ACC112 (cell line): Measurements from ENCODE around the gene SLC4A4.

Experiments used
- H2AFZ ChIP-seq: fragments of 200-600 bp; sonication (generic); one replicate; pipeline ENCODE4 v1.6.0; 2017; ENCODE audit warnings: antibody characterized with exemption, low read length; ENCODE audit not compliant: unreplicated experiment
- H3K27ac ChIP-seq: fragments of 200-600 bp; sonication (generic); 2 replicates; pipeline ENCODE4 v1.5.1; 2014; ENCODE audit warnings: low read depth, mild to moderate bottlenecking, antibody characterized with exemption, low read length, moderate library complexity
- H3K27me3 ChIP-seq: fragments of 200-600 bp; sonication (generic); 2 replicates; pipeline ENCODE4 v1.6.1; 2014; ENCODE audit warnings: mild to moderate bottlenecking, antibody characterized with exemption, low read length, moderate library complexity, mixed read lengths; ENCODE audit not compliant: insufficient read depth
- H3K36me3 ChIP-seq: fragments of 200-600 bp; sonication (generic); 2 replicates; pipeline ENCODE4 v1.6.1; 2016; ENCODE audit warnings: mild to moderate bottlenecking, antibody characterized with exemption, low read length, moderate library complexity, mixed read lengths; ENCODE audit not compliant: insufficient read depth
- H3K4me1 ChIP-seq: fragments of 200-600 bp; sonication (generic); one replicate; pipeline ENCODE4 v1.6.1; 2016; ENCODE audit warnings: low read length, mixed read lengths; ENCODE audit not compliant: insufficient read depth, unreplicated experiment, control insufficient read depth
- H3K4me3 ChIP-seq: fragments of 200-600 bp; sonication (generic); 2 replicates; pipeline ENCODE4 v1.5.1; 2014; ENCODE audit warnings: mild to moderate bottlenecking, low read depth, low read length
- H3K79me2 ChIP-seq: fragments of 200-600 bp; sonication (generic); one replicate; pipeline ENCODE4 v1.6.0; 2016; ENCODE audit warnings: low read length; ENCODE audit not compliant: control insufficient read depth, unreplicated experiment, insufficient read depth

The SLC4A4 gene

DNA sequence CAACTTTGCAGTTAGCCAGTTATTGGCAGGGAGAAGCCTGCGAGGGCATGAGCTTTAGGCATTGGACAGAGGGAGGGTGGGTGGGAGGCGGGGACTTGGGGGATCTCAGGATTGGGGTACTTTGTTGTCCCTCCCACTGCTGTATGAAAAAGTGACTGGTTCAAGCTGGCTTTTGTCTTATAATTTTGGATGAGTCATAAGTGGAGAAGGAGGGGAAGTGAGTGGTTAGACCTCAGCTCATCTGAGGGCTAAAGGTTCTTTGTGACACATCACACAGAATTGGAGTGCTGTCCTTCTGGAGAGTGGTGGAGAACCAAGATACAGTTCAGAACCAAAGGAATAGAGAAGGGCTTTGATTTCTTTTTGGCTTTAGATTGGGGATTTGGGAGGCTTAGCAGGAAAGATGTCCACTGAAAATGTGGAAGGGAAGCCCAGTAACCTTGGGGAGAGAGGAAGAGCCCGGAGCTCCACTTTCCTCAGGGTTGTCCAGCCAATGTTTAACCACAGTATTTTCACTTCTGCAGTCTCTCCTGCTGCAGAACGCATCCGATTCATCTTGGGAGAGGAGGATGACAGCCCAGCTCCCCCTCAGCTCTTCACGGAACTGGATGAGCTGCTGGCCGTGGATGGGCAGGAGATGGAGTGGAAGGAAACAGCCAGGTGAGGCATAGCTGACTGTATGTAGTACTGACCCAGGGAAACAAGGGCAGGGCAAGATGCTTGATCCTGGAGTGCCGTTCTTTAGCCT is at the start of gene SLC4A4:
TSS of gene SLC4A4 (plus strand) at position 175 of the 748 bp plus-strand sequence.
- no peaks in the 10 kb centered on the region for H3K79me2 ChIP-seq
- H3K4me3 ChIP-seq: no peak within 1 kb of the TSS
- no peaks in the 10 kb centered on the region for H3K27me3 ChIP-seq
- H3K27ac ChIP-seq: no peak within 1 kb of the TSS
- peaks cover 4% of the 10 kb centered on the region for H3K4me1 ChIP-seq
- H2AFZ ChIP-seq: no peak within 1 kb of the TSS
- no peaks in the 10 kb centered on the region for H3K36me3 ChIP-seq

DNA sequence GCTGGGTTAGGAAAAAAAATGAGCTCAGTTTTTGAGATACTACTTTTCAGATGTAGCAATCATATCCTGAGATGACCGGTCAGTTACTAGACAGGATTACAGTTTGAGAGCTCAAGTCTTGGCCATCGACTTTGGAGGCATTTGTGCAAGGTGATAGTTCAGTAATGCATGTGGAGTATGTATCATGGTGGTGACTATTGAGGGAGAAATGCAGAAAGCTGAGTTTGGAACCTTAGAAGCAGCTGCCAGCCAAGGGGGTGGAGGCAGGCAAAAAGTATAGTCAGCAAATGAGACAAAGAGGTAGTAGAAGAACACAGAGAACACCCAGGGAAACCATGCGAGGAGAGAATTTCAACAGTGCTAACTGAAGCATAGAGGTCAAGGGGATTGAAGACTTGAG is 48.7 kb upstream of the SLC4A4 start:
- Histone ChIP-seq H3K27me3 (no peaks in the 10 kb centered on the region), H2AFZ (no peak overlapping the region), H3K27ac (no peak overlapping the region), H3K36me3 (no peaks in the 10 kb centered on the region), H3K79me2 (no peaks in the 10 kb centered on the region), H3K4me1 (peaks cover 13% of the 10 kb centered on the region), H3K4me3 (no peak overlapping the region)

DNA sequence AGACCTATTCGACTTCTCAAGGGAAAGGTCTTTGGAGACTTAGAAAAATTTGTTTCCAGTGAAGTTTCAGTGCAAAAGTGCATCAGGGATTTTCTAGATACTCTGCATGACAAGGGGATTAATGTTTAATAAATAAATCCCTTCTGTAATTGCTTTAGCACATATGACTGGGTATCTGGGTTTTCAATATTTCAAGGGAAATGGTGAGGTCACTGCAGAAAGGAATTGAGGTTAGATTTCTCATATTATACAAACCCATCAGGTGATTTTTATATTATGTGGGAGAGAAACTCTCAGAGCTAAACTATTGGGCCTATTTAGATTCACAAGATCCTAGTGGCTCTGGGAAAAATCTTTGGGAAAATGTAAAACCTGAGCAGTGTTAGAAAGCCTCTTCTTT is 48.3 kb upstream of the SLC4A4 start:
- H3K4me3 ChIP-seq: no peak overlapping the region
- H3K27me3 ChIP-seq: no peaks in the 10 kb centered on the region
- no peaks in the 10 kb centered on the region for H3K36me3 ChIP-seq
- no peaks in the 10 kb centered on the region for H3K79me2 ChIP-seq
- no peak overlapping the region for H3K27ac ChIP-seq
- peaks cover 13% of the 10 kb centered on the region for H3K4me1 ChIP-seq
- H2AFZ ChIP-seq: no peak overlapping the region

DNA sequence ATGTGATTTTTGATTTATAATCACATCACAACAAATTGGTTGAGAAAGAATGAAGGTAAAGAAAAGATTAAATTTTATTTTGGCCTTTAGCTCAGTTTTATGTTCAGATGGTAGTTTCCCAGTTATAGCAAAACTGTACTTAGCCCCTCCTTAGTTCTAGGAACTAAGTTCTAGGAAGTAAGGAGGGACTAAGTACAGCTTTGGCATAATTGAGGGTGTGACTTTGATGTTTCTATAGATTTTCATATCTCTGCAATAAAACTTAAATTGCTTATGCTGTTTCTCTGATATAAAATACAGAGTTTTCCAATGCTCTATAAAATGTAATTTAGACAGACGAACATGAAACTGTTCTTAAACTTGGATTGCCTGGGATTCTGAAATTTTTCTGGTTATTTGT is 46.6 kb upstream of the SLC4A4 start:
- Histone ChIP-seq H3K79me2 (no peaks in the 10 kb centered on the region), H3K27ac (no peak overlapping the region), H3K36me3 (no peaks in the 10 kb centered on the region), H3K4me3 (no peak overlapping the region), H3K27me3 (no peaks in the 10 kb centered on the region), H3K4me1 (peaks cover 13% of the 10 kb centered on the region), H2AFZ (no peak overlapping the region)

DNA sequence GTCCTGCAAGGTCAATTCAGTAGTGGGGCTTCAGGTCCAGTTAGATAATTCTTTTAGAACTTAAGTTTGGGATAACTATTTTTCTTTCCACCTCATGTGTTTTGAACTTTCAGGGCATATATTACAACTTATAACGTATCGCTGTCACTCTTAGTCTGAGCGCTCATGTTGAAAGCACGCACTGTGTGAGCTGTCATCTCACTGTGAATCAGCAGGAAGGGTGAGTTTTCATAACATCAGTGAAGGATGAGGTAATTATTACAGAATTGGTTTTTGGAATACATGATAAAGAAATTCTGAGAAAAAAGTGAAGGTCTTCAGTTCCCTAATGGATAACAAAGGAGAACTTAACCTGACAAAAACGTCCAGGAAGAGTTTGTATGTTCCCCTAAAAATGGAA is 45.1 kb upstream of the SLC4A4 start:
- no peaks in the 10 kb centered on the region for H3K27me3 ChIP-seq
- H3K36me3 ChIP-seq: no peaks in the 10 kb centered on the region
- no peaks in the 10 kb centered on the region for H3K79me2 ChIP-seq
- peaks cover 13% of the 10 kb centered on the region for H3K4me1 ChIP-seq
- no peak overlapping the region for H2AFZ ChIP-seq
- H3K27ac ChIP-seq: peak overlapping the region; percentile 25; the same call in 1 of the 2 replicates
- H3K4me3 ChIP-seq: no peak overlapping the region

DNA sequence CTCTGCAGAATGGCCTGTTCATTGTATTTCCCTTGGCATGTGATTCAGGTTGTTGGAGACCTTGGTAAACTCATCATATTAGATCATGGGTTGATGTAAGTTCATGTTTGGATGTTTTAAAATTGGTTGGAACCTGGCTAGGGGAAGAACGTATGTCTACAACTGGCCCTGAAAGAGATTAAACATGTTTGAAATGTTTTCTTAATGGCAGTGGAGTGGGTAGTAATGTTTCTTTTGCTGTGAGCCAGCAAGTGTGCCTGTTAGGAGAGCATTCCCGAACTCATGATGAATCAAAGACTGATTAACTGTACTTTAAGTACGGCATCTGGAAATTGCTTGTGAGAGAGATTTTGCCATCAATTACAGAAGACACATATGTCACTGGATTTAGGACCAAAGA is 44.5 kb upstream of the SLC4A4 start:
- peak overlapping the region; percentile 25; the same call in 1 of the 2 replicates for H3K27ac ChIP-seq
- H3K4me3 ChIP-seq: no peak overlapping the region; the same call in 1 of the 2 replicates
- peak overlapping the region; percentile 13 for H2AFZ ChIP-seq
- H3K79me2 ChIP-seq: no peaks in the 10 kb centered on the region
- peaks cover 13% of the 10 kb centered on the region for H3K4me1 ChIP-seq
- no peaks in the 10 kb centered on the region for H3K27me3 ChIP-seq
- no peaks in the 10 kb centered on the region for H3K36me3 ChIP-seq

DNA sequence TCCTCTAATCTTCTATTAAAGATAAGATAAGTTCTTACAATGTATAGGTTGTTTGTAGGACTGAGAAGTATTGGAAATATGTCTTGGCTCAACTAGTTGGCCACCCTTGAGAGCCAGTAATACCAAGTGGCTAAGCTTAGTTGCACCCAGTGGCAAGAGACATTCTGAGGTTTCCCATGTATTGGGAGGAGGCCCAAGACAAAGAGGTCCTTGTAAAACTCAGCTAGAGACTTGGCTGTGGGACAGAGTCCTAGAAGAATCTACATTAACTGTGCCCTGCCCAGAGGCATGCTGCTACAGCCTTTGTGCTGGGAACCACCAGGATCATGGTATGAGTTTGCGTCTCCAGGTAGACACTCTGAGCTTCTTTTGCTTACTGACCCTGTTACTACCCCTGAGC is 41.9 kb upstream of the SLC4A4 start:
- Histone ChIP-seq H3K36me3 (no peaks in the 10 kb centered on the region), H2AFZ (no peak overlapping the region), H3K79me2 (no peaks in the 10 kb centered on the region), H3K4me1 (peaks cover 9% of the 10 kb centered on the region), H3K4me3 (no peak overlapping the region), H3K27ac (no peak overlapping the region), H3K27me3 (no peaks in the 10 kb centered on the region)

DNA sequence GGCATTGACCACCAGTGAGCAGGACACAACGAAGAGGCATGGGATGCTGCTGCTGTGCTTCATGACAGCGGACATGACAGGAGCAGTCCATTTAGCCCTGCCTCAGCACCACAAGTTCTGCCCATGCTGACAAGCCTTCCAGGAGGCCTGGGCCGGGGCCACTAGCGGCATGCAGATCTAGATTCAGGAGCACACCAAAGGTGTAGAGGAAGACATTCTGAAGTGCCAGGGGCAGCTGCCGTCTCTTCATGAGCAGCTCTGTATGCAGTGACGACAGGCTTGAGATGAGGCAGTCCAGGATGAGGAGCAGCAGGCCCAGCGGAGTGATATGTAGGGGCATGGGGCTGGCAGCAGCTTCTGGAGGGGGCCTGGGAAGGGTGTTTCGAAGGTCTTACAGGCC is 38.5 kb upstream of the SLC4A4 start:
- Histone ChIP-seq H3K27ac (no peak overlapping the region), H2AFZ (no peak overlapping the region), H3K4me1 (peaks cover 9% of the 10 kb centered on the region), H3K4me3 (no peak overlapping the region), H3K79me2 (no peaks in the 10 kb centered on the region), H3K27me3 (no peaks in the 10 kb centered on the region), H3K36me3 (no peaks in the 10 kb centered on the region)

DNA sequence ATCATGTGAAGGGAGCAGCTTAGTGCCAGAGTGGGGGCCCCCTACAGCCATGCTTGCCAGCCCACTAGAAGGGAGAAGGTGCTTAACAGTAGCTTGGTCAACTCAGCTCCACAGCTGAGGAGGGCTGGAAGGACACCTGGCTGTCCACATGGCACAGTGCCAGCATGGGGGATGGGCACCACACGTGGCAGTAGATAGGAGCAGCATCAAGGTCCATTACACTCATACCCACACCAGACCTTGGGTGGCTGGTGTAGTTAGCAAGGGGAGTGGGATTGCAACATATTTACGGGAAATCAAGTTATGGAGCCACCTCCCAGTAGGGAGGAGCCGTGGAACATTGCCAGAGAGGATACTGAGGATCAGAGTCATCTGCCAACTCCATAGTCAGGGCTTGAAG is 37.9 kb upstream of the SLC4A4 start:
- Histone ChIP-seq H3K4me3 (no peak overlapping the region), H2AFZ (no peak overlapping the region), H3K4me1 (peaks cover 9% of the 10 kb centered on the region), H3K27me3 (no peaks in the 10 kb centered on the region), H3K27ac (no peak overlapping the region), H3K36me3 (no peaks in the 10 kb centered on the region), H3K79me2 (no peaks in the 10 kb centered on the region)

DNA sequence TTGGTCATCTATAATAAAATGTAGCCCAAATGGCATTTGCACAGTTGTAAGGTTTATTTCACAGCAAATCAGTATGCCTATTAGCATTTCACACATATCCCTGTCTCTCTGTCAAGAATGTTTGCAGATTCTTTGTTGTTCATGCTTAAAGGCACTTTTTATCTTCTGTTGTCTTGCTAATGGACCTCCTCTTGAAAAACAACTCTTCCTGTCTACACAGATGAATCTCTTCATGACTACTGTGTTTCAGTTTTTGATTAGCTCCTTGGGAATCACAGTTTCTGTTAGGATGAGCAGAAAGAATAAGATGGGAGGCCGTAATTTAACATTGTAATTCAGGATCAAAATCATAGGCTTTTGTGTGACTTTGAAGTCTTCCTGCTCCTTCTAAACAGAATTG is 35.5 kb upstream of the SLC4A4 start:
- no peak overlapping the region for H3K4me3 ChIP-seq
- no peaks in the 10 kb centered on the region for H3K36me3 ChIP-seq
- no peak overlapping the region for H3K27ac ChIP-seq

DNA sequence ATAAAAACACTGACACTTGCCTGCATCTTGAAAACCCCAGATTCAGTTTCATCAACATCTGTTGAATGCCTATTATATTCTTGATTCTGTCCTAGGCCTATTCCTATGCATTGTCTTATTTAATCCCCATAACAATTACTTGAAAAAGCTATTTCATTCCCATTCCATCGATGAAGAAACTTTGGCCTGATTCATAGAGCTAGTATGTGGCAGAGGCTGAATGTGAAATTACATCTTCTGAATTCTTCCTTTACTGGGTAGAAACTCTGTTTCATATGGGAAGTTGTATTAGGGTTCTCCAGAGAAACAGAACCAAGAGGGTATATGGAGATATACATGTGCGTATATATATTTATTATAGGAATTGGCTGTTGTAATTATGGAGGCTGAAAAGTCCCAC is 35.0 kb upstream of the SLC4A4 start:
- no peaks in the 10 kb centered on the region for H3K79me2 ChIP-seq
- peaks cover 9% of the 10 kb centered on the region for H3K4me1 ChIP-seq
- H3K27me3 ChIP-seq: no peaks in the 10 kb centered on the region
- H3K27ac ChIP-seq: no peak overlapping the region
- H2AFZ ChIP-seq: no peak overlapping the region
- H3K36me3 ChIP-seq: no peaks in the 10 kb centered on the region
- H3K4me3 ChIP-seq: no peak overlapping the region

More for the DNA sequence above, 35.5 kb upstream of the SLC4A4 start:
- Histone ChIP-seq H2AFZ (no peak overlapping the region), H3K27me3 (no peaks in the 10 kb centered on the region), H3K4me1 (peaks cover 9% of the 10 kb centered on the region), H3K79me2 (no peaks in the 10 kb centered on the region)
